LoVo (cell line): ENCODE results near the gene CD302.
"Not testable (repeated sequence)": the region's sequence is repeated elsewhere in the genome, so short reads cannot be mapped to it uniquely, and the experiment has no call there.

Experiments used
- DNase-seq: peaks from one replicate; pipeline ENCODE4 v3.0.0-alpha.2; 2016; ENCODE audit warnings: low spot score

Gene CD302

GRCh38 chr2:159793326-159793725 lies 4.7 kb downstream of the CD302 start:
- DNase-seq: no peak

GRCh38 chr2:159792599-159792998 lies 5.4 kb downstream of the CD302 start:
- no peak for DNase-seq

GRCh38 chr2:159792036-159792435 lies 6.0 kb downstream of the CD302 start:
- no peak for DNase-seq

GRCh38 chr2:159790323-159790722 lies 7.7 kb downstream of the CD302 start:
- no peak for DNase-seq

GRCh38 chr2:159788253-159788652 lies 9.8 kb downstream of the CD302 start:
- peak; percentile 11 for DNase-seq

- DNase-seq: not testable (repeated sequence)
Observed at GRCh38 chr2:159787647-159788046, 10.4 kb downstream of the CD302 start.

- DNase-seq: no peak
Observed at GRCh38 chr2:159786938-159787337, 11.1 kb downstream of the CD302 start.

GRCh38 chr2:159785195-159785594 lies 12.8 kb downstream of the CD302 start:
- DNase-seq: no peak

- DNase-seq: not testable (repeated sequence)
Observed at GRCh38 chr2:159784744-159785143, 13.3 kb downstream of the CD302 start.

GRCh38 chr2:159783556-159783955 lies 14.5 kb downstream of the CD302 start:
- no peak for DNase-seq

- no peak for DNase-seq
Observed at GRCh38 chr2:159776321-159776720, 21.7 kb downstream of the CD302 start.

GRCh38 chr2:159775021-159775420 lies 23.0 kb downstream of the CD302 start:
- DNase-seq: no peak

- DNase-seq: no peak
Observed at GRCh38 chr2:159774370-159774990, 23.5 kb downstream of the CD302 start.

GRCh38 chr2:159773886-159774285 lies 24.1 kb downstream of the CD302 start:
- no peak for DNase-seq

GRCh38 chr2:159773426-159773825 lies 24.6 kb downstream of the CD302 start:
- no peak for DNase-seq

- no peak for DNase-seq
Observed at GRCh38 chr2:159769147-159769546, 28.9 kb downstream of the CD302 start.

GRCh38 chr2:159762075-159762474 lies 35.9 kb downstream of the CD302 start:
- DNase-seq: no peak

- DNase-seq: no peak
Observed at GRCh38 chr2:159760326-159760725, 37.7 kb downstream of the CD302 start.

GRCh38 chr2:159759577-159759976 lies 38.4 kb downstream of the CD302 start:
- DNase-seq: no peak

- DNase-seq: peak; percentile 17
Observed at GRCh38 chr2:159758686-159759085, 39.3 kb downstream of the CD302 start.

GRCh38 chr2:159758239-159758638 lies 39.8 kb downstream of the CD302 start:
- no peak for DNase-seq

- DNase-seq: peak; percentile 49
Observed at GRCh38 chr2:159755788-159756187, 42.2 kb downstream of the CD302 start.

GRCh38 chr2:159755014-159755413 lies 43.0 kb downstream of the CD302 start:
- no peak for DNase-seq

GRCh38 chr2:159753797-159754196 lies 44.2 kb downstream of the CD302 start:
- DNase-seq: no peak

GRCh38 chr2:159750873-159751272 lies 47.1 kb downstream of the CD302 start:
- no peak for DNase-seq
